GM23338 (cell line): ENCODE measurements around the gene AUH. TPM values are rescaled to one million over a fixed set of nuclear protein-coding genes. Genes with fewer than 3 reads are reported as not detected.

Experiments
- ATAC-seq: fragments of 200-7000 bp; cut with Tn5 transposase; 3 replicates; pipeline ENCODE4 v1.9.1; 2020
- DNase-seq: peaks from one replicate; pipeline ENCODE4 v3.0.0-alpha.2; 2015; ENCODE audit warnings: low spot score
- H2AFZ ChIP-seq: fragments of 200-600 bp; sonication (generic); 2 replicates; pipeline ENCODE4 v1.8.0; 2016; ENCODE audit warnings: antibody characterized with exemption, mild to moderate bottlenecking, moderate library complexity
- H3F3A ChIP-seq: fragments of 200-600 bp; sonication (generic); replicated peaks from 2 replicates; pipeline ENCODE4 v1.8.0; 2017; ENCODE audit warnings: antibody characterized with exemption, mixed run types, low read depth
- H3K27ac ChIP-seq: fragments of 200-600 bp; sonication (generic); 2 replicates; pipeline ENCODE4 v1.6.1; 2016; ENCODE audit warnings: low read depth
- H3K27me3 ChIP-seq: fragments of 200-600 bp; sonication (generic); 2 replicates; pipeline ENCODE4 v1.8.0; 2016; ENCODE audit warnings: mild to moderate bottlenecking, mixed run types, moderate library complexity; ENCODE audit not compliant: insufficient read depth
- H3K36me3 ChIP-seq: fragments of 200-600 bp; sonication (generic); 2 replicates; pipeline ENCODE4 v1.8.0; 2016; ENCODE audit warnings: mild to moderate bottlenecking; ENCODE audit not compliant: insufficient read depth
- H3K4me1 ChIP-seq: fragments of 200-600 bp; sonication (generic); 2 replicates; pipeline ENCODE4 v1.8.0; 2016; ENCODE audit warnings: mild to moderate bottlenecking, moderate library complexity; ENCODE audit not compliant: insufficient read depth
- H3K4me2 ChIP-seq: fragments of 200-600 bp; sonication (generic); 2 replicates; pipeline ENCODE4 v1.7.1; 2017; ENCODE audit warnings: mixed run types
- H3K4me3 ChIP-seq: fragments of 200-600 bp; sonication (generic); 2 replicates; pipeline ENCODE4 v1.6.1; 2016; ENCODE audit warnings: mixed run types
- H3K79me2 ChIP-seq: fragments of 200-600 bp; sonication (generic); replicated peaks from 2 replicates; pipeline ENCODE4 v1.8.0; 2017; ENCODE audit warnings: mild to moderate bottlenecking; ENCODE audit not compliant: insufficient read depth
- H3K9me2 ChIP-seq: fragments of 200-600 bp; sonication (generic); 2 replicates; pipeline ENCODE4 v1.8.0; 2017; ENCODE audit not compliant: insufficient read depth
- H4K20me1 ChIP-seq: fragments of 200-600 bp; sonication (generic); replicated peaks from 2 replicates; pipeline ENCODE4 v1.8.0; 2017; ENCODE audit warnings: mild to moderate bottlenecking; ENCODE audit not compliant: insufficient read depth
- H3K27ac Mint-ChIP-seq: 2 replicates; pipeline ENCODE4 v1.8.0; 2020; ENCODE audit warnings: inconsistent platforms, mild to moderate bottlenecking, moderate library complexity, mixed read lengths
- H3K27me3 Mint-ChIP-seq: 3 replicates; pipeline ENCODE4 v1.8.0; 2022; ENCODE audit warnings: low read depth, mild to moderate bottlenecking, moderate library complexity, mixed read lengths, inconsistent platforms; ENCODE audit not compliant: insufficient read depth, poor library complexity
- H3K36me3 Mint-ChIP-seq: 3 replicates; pipeline ENCODE4 v1.8.0; 2021; ENCODE audit warnings: low read depth, mild to moderate bottlenecking, inconsistent platforms, moderate library complexity, mixed read lengths
- H3K4me1 Mint-ChIP-seq: 3 replicates; pipeline ENCODE4 v1.8.0; 2020; ENCODE audit warnings: mild to moderate bottlenecking, inconsistent platforms, mixed read lengths
- H3K4me3 Mint-ChIP-seq: 3 replicates; pipeline ENCODE4 v1.8.0; 2021; ENCODE audit warnings: moderate library complexity, mild to moderate bottlenecking, inconsistent platforms, mixed read lengths
- H3K9me3 Mint-ChIP-seq: 3 replicates; pipeline ENCODE4 v1.8.0; 2020; ENCODE audit warnings: moderate library complexity, mild to moderate bottlenecking, inconsistent platforms, mixed read lengths
- CREB1 ChIP-seq: fragments of 250-450 bp; sonication (Bioruptor Pico); IDR thresholded peaks from 2 replicates; pipeline ENCODE4 v1.5.0; 2020; ENCODE audit warnings: low read depth, mild to moderate bottlenecking, moderate library complexity
- EZH2 ChIP-seq: fragments of 200-600 bp; sonication (generic); IDR thresholded peaks from one replicate; pipeline ENCODE4 v1.8.0; 2017; ENCODE audit warnings: antibody characterized with exemption, mild to moderate bottlenecking, low read depth; ENCODE audit not compliant: unreplicated experiment
- EZH2phosphoT487 ChIP-seq: fragments of 200-600 bp; sonication (generic); IDR thresholded peaks from one replicate; pipeline ENCODE4 v1.8.1; 2018; ENCODE audit warnings: antibody characterized with exemption; ENCODE audit not compliant: unreplicated experiment
- polyA plus RNA-seq: library from polyadenylated mRNA; unstranded; fragments of >200 nt; fragmentation: Nextera tagmentation; extraction: Ambion mirVana; gene quantifications from 2 replicates; pipeline ENCODE4 v1.2.1, GENCODE V29; 2016
- total RNA-seq: library from RNA; depleted of rRNA; stranded (reverse); fragments of >200 nt; shearing (Covaris generic); gene quantifications from 2 replicates; pipeline ENCODE4 v1.2.3, GENCODE V29; 2014
- TF ChIP-seq, protein P1 (sequence below), 2 experiments: fragments of 200-600 bp in 1 of 2; sonication (generic) in 1 of 2; conservative IDR thresholded peaks; 2 replicates each; pipeline versions ENCODE4 v1.5.1 to v1.6.1; 2016 to 2017; ENCODE audit warnings: antibody characterized with exemption in 2 of 2, low read depth in 2 of 2, mild to moderate bottlenecking in 2 of 2, moderate library complexity in 1 of 2

The AUH gene
- total and polyA plus RNA-seq, 2 experiments from 2014 or later = 28.8 to 34.2 TPM

DNA sequence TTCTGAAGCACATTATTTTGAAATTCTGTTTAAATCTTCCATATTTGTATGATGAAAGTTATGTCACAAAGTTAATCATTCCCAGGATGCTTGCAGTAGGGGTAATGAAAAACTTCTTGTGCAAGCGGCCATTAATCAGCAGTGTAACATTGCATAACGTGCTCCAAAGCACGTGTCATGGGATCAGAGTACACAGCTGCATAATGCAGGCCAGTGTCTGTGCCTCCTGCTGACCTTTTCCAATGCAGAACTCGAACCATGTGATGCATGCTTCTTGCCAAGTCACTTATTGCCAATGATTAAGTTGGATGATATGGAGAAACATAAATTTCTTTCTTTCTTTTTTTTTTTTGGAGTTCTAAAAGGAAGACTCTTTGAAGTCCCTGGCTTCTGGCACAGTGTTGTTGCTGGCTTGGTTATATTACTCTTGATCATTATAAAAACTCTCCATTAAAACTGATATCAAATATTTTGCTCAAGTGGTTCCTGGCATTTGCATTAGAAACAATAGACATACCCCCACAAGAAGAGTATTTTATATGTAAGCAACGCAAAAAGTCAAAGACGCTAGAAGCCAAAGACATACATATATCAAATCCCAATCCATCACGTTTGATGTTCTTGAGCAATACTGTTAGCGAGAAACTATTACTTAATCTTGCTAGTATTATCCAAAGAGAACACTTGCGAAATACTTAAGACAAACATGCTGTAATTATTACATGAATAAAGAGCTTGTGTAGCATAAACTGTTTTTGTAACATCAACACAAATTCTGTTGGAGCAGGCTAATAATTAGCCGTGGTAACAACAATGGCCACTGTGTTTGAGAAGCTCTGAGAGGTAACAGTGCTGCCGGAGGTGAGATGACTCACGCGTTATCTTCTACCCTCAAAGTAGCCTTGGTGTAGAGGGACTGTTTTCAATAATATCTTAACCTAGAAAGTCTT lies 164.2 kb downstream of the AUH start (continued):
- TF ChIP-seq EZH2 = no peak
- TF ChIP-seq, protein P1, sequence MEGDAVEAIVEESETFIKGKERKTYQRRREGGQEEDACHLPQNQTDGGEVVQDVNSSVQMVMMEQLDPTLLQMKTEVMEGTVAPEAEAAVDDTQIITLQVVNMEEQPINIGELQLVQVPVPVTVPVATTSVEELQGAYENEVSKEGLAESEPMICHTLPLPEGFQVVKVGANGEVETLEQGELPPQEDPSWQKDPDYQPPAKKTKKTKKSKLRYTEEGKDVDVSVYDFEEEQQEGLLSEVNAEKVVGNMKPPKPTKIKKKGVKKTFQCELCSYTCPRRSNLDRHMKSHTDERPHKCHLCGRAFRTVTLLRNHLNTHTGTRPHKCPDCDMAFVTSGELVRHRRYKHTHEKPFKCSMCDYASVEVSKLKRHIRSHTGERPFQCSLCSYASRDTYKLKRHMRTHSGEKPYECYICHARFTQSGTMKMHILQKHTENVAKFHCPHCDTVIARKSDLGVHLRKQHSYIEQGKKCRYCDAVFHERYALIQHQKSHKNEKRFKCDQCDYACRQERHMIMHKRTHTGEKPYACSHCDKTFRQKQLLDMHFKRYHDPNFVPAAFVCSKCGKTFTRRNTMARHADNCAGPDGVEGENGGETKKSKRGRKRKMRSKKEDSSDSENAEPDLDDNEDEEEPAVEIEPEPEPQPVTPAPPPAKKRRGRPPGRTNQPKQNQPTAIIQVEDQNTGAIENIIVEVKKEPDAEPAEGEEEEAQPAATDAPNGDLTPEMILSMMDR (conservative IDR thresholded peaks at IDR 0.05; ENCODE audit: low read depth in 2 of 2) = no peak

DNA sequence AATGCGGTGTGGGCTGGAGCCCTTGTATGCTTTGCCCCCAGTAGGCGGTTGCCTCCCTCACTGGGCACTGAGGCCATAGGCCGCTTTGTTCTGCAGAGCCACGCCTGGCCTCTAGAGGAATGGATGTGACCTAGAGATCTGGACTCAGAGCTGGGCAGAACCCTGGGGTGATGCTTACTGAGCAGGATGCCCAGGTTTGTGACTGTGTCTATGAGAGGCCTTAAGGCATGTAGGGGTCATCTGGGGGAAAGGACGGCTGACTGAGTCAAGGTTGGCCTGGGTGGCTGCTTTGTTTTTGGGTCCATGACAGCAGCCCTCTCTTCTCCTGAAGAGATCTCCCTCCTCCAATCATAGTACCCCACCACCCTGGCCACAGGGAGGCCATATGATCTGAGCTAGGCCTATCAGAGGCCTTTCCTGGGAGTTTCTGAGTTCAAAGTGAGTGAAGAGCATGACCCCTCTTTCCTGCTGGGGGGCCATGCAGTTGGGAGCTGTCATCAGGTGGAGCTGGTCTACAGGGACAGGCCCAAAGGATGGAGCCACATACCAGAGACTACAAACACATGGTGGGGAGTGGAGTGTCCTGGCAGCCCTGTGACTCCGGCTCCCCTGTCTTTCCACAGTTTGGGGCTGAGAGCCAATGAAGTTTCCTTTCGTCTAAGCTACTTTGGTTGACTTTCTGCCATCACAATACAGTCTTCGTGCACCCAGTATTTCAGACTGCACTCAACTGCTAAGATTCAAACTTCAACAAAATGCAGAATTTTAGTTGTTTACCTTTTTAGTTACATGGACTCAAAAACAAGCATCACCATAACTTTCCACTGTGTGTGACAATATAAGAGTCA lies 165.4 kb downstream of the AUH start:
- peaks cover 7% of the 10 kb centered on the region; the same call in 1 of the 2 replicates for H3K9me2 ChIP-seq
- H3K36me3 ChIP-seq = no peaks in the 10 kb centered on the region; the same call in 1 of the 2 replicates
- ATAC-seq (no peak), DNase-seq (no peak)
- H3F3A ChIP-seq = 0 out of 2 replicates have a peak, but pooled peaks cover 2% of the 10 kb centered on the region
- Mint-ChIP-seq H3K27ac (no peak overlapping the region), H3K4me1 (peaks cover 28% of the 10 kb centered on the region), H3K27me3 (peaks cover 30% of the 10 kb centered on the region), H3K9me3 (peaks cover 14% of the 10 kb centered on the region; the same call in 2 of the 3 replicates), H3K4me3 (no peak overlapping the region), H3K36me3 (peaks cover 16% of the 10 kb centered on the region; the same call in 1 of the 3 replicates)
- no peak overlapping the region for H3K27ac ChIP-seq
- H3K4me2 ChIP-seq = no peak overlapping the region
- H3K4me3 ChIP-seq = no peak overlapping the region
- no peaks in the 10 kb centered on the region for H3K79me2 ChIP-seq
- peaks cover 38% of the 10 kb centered on the region for H3K27me3 ChIP-seq
- H3K4me1 ChIP-seq = peaks cover 22% of the 10 kb centered on the region
- no peak overlapping the region for H2AFZ ChIP-seq
- H4K20me1 ChIP-seq = no peaks in the 10 kb centered on the region
- TF ChIP-seq, protein P1 (conservative IDR thresholded peaks at IDR 0.05; ENCODE audit: low read depth in 2 of 2) = no peak
- TF ChIP-seq CREB1 (CRISPR knock-in tag) (no peak), EZH2phosphoT487 (no peak)
